ENCODE measurements around the gene MPO. TPM values are rescaled to one million over a fixed set of nuclear protein-coding genes. Genes with fewer than 3 reads are reported as not detected.

The MPO gene
- total RNA-seq, 4 donors from 2014 or later: 1.7 TPM; not detected in 3

- Histone ChIP-seq H3K4me1 (peaks cover 0 to 14% (median 0%) of the 10 kb centered on the region in 4 donors), H3K36me3 (no peaks in the 10 kb centered on the region), H3K4me3 (no peak overlapping the region), H3K9me3 (no peaks in the 10 kb centered on the region), H3K27me3 (no peaks in the 10 kb centered on the region), H3K27ac (no peak overlapping the region)
- no peak for DNase-seq
- TF ChIP-seq CTCF (IDR thresholded peaks at IDR 0.05) (no peak), POLR2A (IDR thresholded peaks at IDR 0.05) (no peak)
Measured at GRCh38 chr17:58275417-58275816, 5.3 kb downstream of the MPO start.

GRCh38 chr17:58273453-58274104 lies 7.2 kb downstream of the MPO start:
- H3K27me3 ChIP-seq: no peaks in the 10 kb centered on the region
- no peak overlapping the region for H3K4me3 ChIP-seq
- no peak for DNase-seq
- H3K4me1 ChIP-seq: peaks cover 0 to 5% (median 0%) of the 10 kb centered on the region in 4 donors
- no peaks in the 10 kb centered on the region for H3K9me3 ChIP-seq
- no peak overlapping the region for H3K27ac ChIP-seq
- H3K36me3 ChIP-seq: no peaks in the 10 kb centered on the region
- no peak for TF ChIP-seq POLR2A (IDR thresholded peaks at IDR 0.05)
- no peak for TF ChIP-seq CTCF (IDR thresholded peaks at IDR 0.05)

GRCh38 chr17:58272367-58273280 lies 8.1 kb downstream of the MPO start:
- DNase-seq: no peak
- Histone ChIP-seq H3K4me3 (no peak overlapping the region), H3K27me3 (no peaks in the 10 kb centered on the region), H3K36me3 (no peaks in the 10 kb centered on the region), H3K9me3 (no peaks in the 10 kb centered on the region), H3K27ac (no peak overlapping the region), H3K4me1 (no peaks in the 10 kb centered on the region)
- no peak for TF ChIP-seq POLR2A (IDR thresholded peaks at IDR 0.05)
- TF ChIP-seq CTCF (IDR thresholded peaks at IDR 0.05): no peak

GRCh38 chr17:58271216-58271931 lies 9.4 kb downstream of the MPO start:
- H3K9me3 ChIP-seq: no peaks in the 10 kb centered on the region
- DNase-seq: no peak
- no peaks in the 10 kb centered on the region for H3K27me3 ChIP-seq
- no peak overlapping the region for H3K4me3 ChIP-seq
- TF ChIP-seq CTCF (IDR thresholded peaks at IDR 0.05) (no peak), POLR2A (IDR thresholded peaks at IDR 0.05) (no peak)
- H3K4me1 ChIP-seq: no peaks in the 10 kb centered on the region
- H3K36me3 ChIP-seq: no peaks in the 10 kb centered on the region
- no peak overlapping the region for H3K27ac ChIP-seq

GRCh38 chr17:58270476-58271215 lies 10.1 kb downstream of the MPO start:
- H3K27me3 ChIP-seq: no peaks in the 10 kb centered on the region
- TF ChIP-seq POLR2A (IDR thresholded peaks at IDR 0.05) (no peak), CTCF (IDR thresholded peaks at IDR 0.05) (peak in 2 of 6 experiments; percentile 8 to 18)
- no peaks in the 10 kb centered on the region for H3K36me3 ChIP-seq
- no peak overlapping the region for H3K27ac ChIP-seq
- H3K4me1 ChIP-seq: no peaks in the 10 kb centered on the region
- no peak for DNase-seq
- H3K9me3 ChIP-seq: no peaks in the 10 kb centered on the region
- no peak overlapping the region for H3K4me3 ChIP-seq

Data from Peyer's patch (tissue), 4 donors.